Keratinocyte (primary cell): ENCODE data around the gene MTCH1. TPM values are rescaled to one million over a fixed set of nuclear protein-coding genes. Genes with fewer than 3 reads are reported as not detected.

Experiments
- DNase-seq: peaks from one replicate; pipeline ENCODE4 v3.0.0-alpha.2; 2011; ENCODE audit warnings: low read depth, missing footprints, low spot score
- FAIRE-seq: peaks from 2 replicates; lab custom pipeline; 2011; peaks lifted over from hg19 to GRCh38; lab: Jason Lieb, UNC
- H2AFZ ChIP-seq: 2 replicates; pipeline ENCODE4 v1.6.0; 2012; ENCODE audit warnings: low read length, control low read depth, inconsistent platforms; ENCODE audit not compliant: control insufficient read depth
- H3K27ac ChIP-seq: 2 replicates; pipeline ENCODE4 v1.5.1; 2011; ENCODE audit warnings: low read length; ENCODE audit not compliant: control insufficient read depth, insufficient read depth
- H3K27me3 ChIP-seq: 3 replicates; pipeline ENCODE4 v1.6.0; 2011; ENCODE audit warnings: low read length; ENCODE audit not compliant: control insufficient read depth, insufficient read depth; ENCODE audit errors: extremely low read depth
- H3K36me3 ChIP-seq, 2 experiments: 2 replicates in 1 of 2; 3 replicates in 1 of 2; pipeline ENCODE4 v1.5.1; 2011; ENCODE audit warnings: low read length in 2 of 2, mild to moderate bottlenecking in 1 of 2; ENCODE audit not compliant: control insufficient read depth in 2 of 2, insufficient read depth in 2 of 2; ENCODE audit errors: extremely low read depth in 1 of 2
- H3K4me1 ChIP-seq: 3 replicates; pipeline ENCODE4 v1.5.1; 2011; ENCODE audit warnings: low read length; ENCODE audit not compliant: control insufficient read depth, insufficient read depth; ENCODE audit errors: extremely low read depth
- H3K4me2 ChIP-seq: 3 replicates; pipeline ENCODE4 v1.6.0; 2011; ENCODE audit warnings: low read depth, low read length; ENCODE audit not compliant: control insufficient read depth, insufficient read depth; ENCODE audit errors: extremely low read depth
- H3K4me3 ChIP-seq, 3 experiments: fragments of 200-600 bp in 1 of 3; sonication (generic) in 1 of 3; 2 replicates in 2 of 3; 3 replicates in 1 of 3; pipeline ENCODE4 v1.5.1; 2011 to 2016; ENCODE audit warnings: low read length in 3 of 3, mild to moderate bottlenecking in 3 of 3, control low read depth in 2 of 3, inconsistent platforms in 1 of 3, low read depth in 1 of 3, mixed read lengths in 1 of 3, mixed run types in 1 of 3, moderate library complexity in 1 of 3; ENCODE audit not compliant: control insufficient read depth in 2 of 3, insufficient read depth in 2 of 3; ENCODE audit errors: extremely low read depth in 1 of 3
- H3K79me2 ChIP-seq: 2 replicates; pipeline ENCODE4 v1.6.0; 2012; ENCODE audit warnings: low read length; ENCODE audit not compliant: control insufficient read depth, insufficient read depth
- H3K9ac ChIP-seq: 3 replicates; pipeline ENCODE4 v1.6.0; 2011; ENCODE audit warnings: low read length; ENCODE audit not compliant: control insufficient read depth, insufficient read depth; ENCODE audit errors: extremely low read depth
- H3K9me1 ChIP-seq: 3 replicates; pipeline ENCODE4 v1.6.0; 2011; ENCODE audit warnings: low read length; ENCODE audit not compliant: control insufficient read depth, insufficient read depth; ENCODE audit errors: extremely low read depth
- H3K9me3 ChIP-seq: 2 replicates; pipeline ENCODE4 v1.5.1; 2012; ENCODE audit warnings: low read depth, low read length; ENCODE audit not compliant: control insufficient read depth
- H4K20me1 ChIP-seq: 3 replicates; pipeline ENCODE4 v1.6.0; 2011; ENCODE audit warnings: low read length; ENCODE audit not compliant: control insufficient read depth, insufficient read depth; ENCODE audit errors: extremely low read depth
- EZH2 ChIP-seq: IDR thresholded peaks from one replicate; pipeline ENCODE4 v1.6.1; 2012; ENCODE audit warnings: inconsistent platforms, mild to moderate bottlenecking, low read length, moderate library complexity
- dilution Hi-C: fragments of 300-500 bp; cut with MboI; formaldehyde crosslinking; loops from one replicate; pipeline ENCODE4 v1.7.0; 2020; ENCODE audit warnings: low sequenced_read_pairs; ENCODE audit not compliant: extremely low pct_ligation_motif_present
- polyA plus RNA-seq, 5 experiments: library from polyadenylated mRNA; depleted of rRNA in 3 of 5; stranded (reverse) in 3 of 5; stranded (forward) in 1 of 5; unstranded in 1 of 5; fragments of >200 nt; gene quantifications; 1 replicate in 1 of 5; 2 replicates in 3 of 5; 3 replicates in 1 of 5; pipeline versions ENCODE4 v1.2.1 to v1.2.3, GENCODE V29; 2011 to 2012; ENCODE audit warnings: missing spikeins in 2 of 5, low read depth in 1 of 5, low replicate concordance in 1 of 5
- TF ChIP-seq, protein P1 (sequence below), 3 experiments: IDR thresholded peaks in 1 of 3; conservative IDR thresholded peaks in 1 of 3; optimal IDR thresholded peaks in 1 of 3; 2 replicates in 2 of 3; 3 replicates in 1 of 3; pipeline versions ENCODE3 to v1.5.1; 2011; ENCODE audit warnings: low read length in 3 of 3, mild to moderate bottlenecking in 3 of 3, moderate library complexity in 2 of 3, control low read depth in 1 of 3, inconsistent platforms in 1 of 3; ENCODE audit not compliant: insufficient read depth in 2 of 3; ENCODE audit errors: extremely low read depth in 1 of 3

The MTCH1 gene
- polyA plus RNA-seq, 1 donor (not counting 4 experiments of a cell fraction or from before 2014, with no cell fraction given), result 88.8 TPM

- no peak for FAIRE-seq
- dilution Hi-C loops, result no loop called here
- Histone ChIP-seq H3K4me3 (no peak overlapping the region), H3K27ac (no peak overlapping the region), H3K36me3 (no peaks in the 10 kb centered on the region), H3K4me1 (peaks cover 41% of the 10 kb centered on the region), H2AFZ (no peak overlapping the region), H3K9me1 (no peaks in the 10 kb centered on the region), H3K27me3 (peaks cover 7% of the 10 kb centered on the region), H3K9ac (no peak overlapping the region), H3K4me2 (no peak overlapping the region), H4K20me1 (no peaks in the 10 kb centered on the region), H3K79me2 (no peaks in the 10 kb centered on the region), H3K9me3 (no peaks in the 10 kb centered on the region)
- no peak for TF ChIP-seq EZH2
- TF ChIP-seq, protein P1, sequence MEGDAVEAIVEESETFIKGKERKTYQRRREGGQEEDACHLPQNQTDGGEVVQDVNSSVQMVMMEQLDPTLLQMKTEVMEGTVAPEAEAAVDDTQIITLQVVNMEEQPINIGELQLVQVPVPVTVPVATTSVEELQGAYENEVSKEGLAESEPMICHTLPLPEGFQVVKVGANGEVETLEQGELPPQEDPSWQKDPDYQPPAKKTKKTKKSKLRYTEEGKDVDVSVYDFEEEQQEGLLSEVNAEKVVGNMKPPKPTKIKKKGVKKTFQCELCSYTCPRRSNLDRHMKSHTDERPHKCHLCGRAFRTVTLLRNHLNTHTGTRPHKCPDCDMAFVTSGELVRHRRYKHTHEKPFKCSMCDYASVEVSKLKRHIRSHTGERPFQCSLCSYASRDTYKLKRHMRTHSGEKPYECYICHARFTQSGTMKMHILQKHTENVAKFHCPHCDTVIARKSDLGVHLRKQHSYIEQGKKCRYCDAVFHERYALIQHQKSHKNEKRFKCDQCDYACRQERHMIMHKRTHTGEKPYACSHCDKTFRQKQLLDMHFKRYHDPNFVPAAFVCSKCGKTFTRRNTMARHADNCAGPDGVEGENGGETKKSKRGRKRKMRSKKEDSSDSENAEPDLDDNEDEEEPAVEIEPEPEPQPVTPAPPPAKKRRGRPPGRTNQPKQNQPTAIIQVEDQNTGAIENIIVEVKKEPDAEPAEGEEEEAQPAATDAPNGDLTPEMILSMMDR (optimal IDR thresholded peaks at IDR 0.05 in 1 of 3, IDR thresholded peaks at IDR 0.05 in 1 of 3, conservative IDR thresholded peaks at IDR 0.05 in 1 of 3; ENCODE audit: extremely low read depth in 1 of 3, insufficient read depth in 2 of 3, low read length in 3 of 3), result no peak
- DNase-seq, result no peak
Measured at GRCh38 chr6:37020812-37021211, 34.8 kb upstream of the MTCH1 start.

GRCh38 chr6:37020381-37020780 is 34.4 kb upstream of the MTCH1 start:
- no peaks in the 10 kb centered on the region for H3K36me3 ChIP-seq
- H2AFZ ChIP-seq, result no peak overlapping the region
- no peaks in the 10 kb centered on the region for H4K20me1 ChIP-seq
- FAIRE-seq, result no peak
- peaks cover 41% of the 10 kb centered on the region for H3K4me1 ChIP-seq
- no peak overlapping the region for H3K4me2 ChIP-seq
- no peaks in the 10 kb centered on the region for H3K9me1 ChIP-seq
- no peak overlapping the region for H3K4me3 ChIP-seq
- no peaks in the 10 kb centered on the region for H3K79me2 ChIP-seq
- dilution Hi-C loops, result no loop called here
- no peak overlapping the region for H3K27ac ChIP-seq
- no peak for DNase-seq
- no peaks in the 10 kb centered on the region for H3K9me3 ChIP-seq
- TF ChIP-seq EZH2, result no peak
- TF ChIP-seq, protein P1 (optimal IDR thresholded peaks at IDR 0.05 in 1 of 3, IDR thresholded peaks at IDR 0.05 in 1 of 3, conservative IDR thresholded peaks at IDR 0.05 in 1 of 3; ENCODE audit: extremely low read depth in 1 of 3, insufficient read depth in 2 of 3, low read length in 3 of 3), result no peak
- peaks cover 11% of the 10 kb centered on the region for H3K27me3 ChIP-seq
- no peak overlapping the region for H3K9ac ChIP-seq
